GM10847 (cell line): ENCODE measurements around the gene BICC1.

Source experiments
- POLR2A ChIP-seq: IDR thresholded peaks from 2 replicates; pipeline ENCODE4 v1.6.1; 2011; ENCODE audit not compliant: insufficient read length; ENCODE audit errors: extremely low read depth

The BICC1 gene

GRCh38 chr10:58641708-58642107 is 129.0 kb downstream of the BICC1 start:
- TF ChIP-seq POLR2A = no peak

- no peak for TF ChIP-seq POLR2A
Measured at GRCh38 chr10:58642283-58642682, 129.6 kb downstream of the BICC1 start.

GRCh38 chr10:58642916-58643428 is 130.3 kb downstream of the BICC1 start:
- TF ChIP-seq POLR2A = no peak

- no peak for TF ChIP-seq POLR2A
Measured at GRCh38 chr10:58644311-58644710, 131.6 kb downstream of the BICC1 start.

- TF ChIP-seq POLR2A = no peak
Measured at GRCh38 chr10:58645416-58646146, 132.9 kb downstream of the BICC1 start.

GRCh38 chr10:58647376-58648112 is 134.9 kb downstream of the BICC1 start:
- TF ChIP-seq POLR2A = no peak

GRCh38 chr10:58648131-58648530 is 135.5 kb downstream of the BICC1 start:
- no peak for TF ChIP-seq POLR2A

- no peak for TF ChIP-seq POLR2A
Measured at GRCh38 chr10:58651040-58651439, 138.4 kb downstream of the BICC1 start.

- no peak for TF ChIP-seq POLR2A
Measured at GRCh38 chr10:58651742-58652141, 139.1 kb downstream of the BICC1 start.

GRCh38 chr10:58653139-58653538 is 140.5 kb downstream of the BICC1 start:
- TF ChIP-seq POLR2A = no peak

- TF ChIP-seq POLR2A = no peak
Measured at GRCh38 chr10:58660575-58661255, 148.0 kb downstream of the BICC1 start.

GRCh38 chr10:58661336-58661735 is 148.7 kb downstream of the BICC1 start:
- TF ChIP-seq POLR2A = no peak

- no peak for TF ChIP-seq POLR2A
Measured at GRCh38 chr10:58661902-58662301, 149.2 kb downstream of the BICC1 start.

GRCh38 chr10:58662314-58662713 is 149.6 kb downstream of the BICC1 start:
- TF ChIP-seq POLR2A = no peak

- TF ChIP-seq POLR2A = no peak
Measured at GRCh38 chr10:58665361-58665760, 152.7 kb downstream of the BICC1 start.

- no peak for TF ChIP-seq POLR2A
Measured at GRCh38 chr10:58666024-58666423, 153.4 kb downstream of the BICC1 start.
